ENCODE measurements around the gene RUNX1.
A peak's percentile ranks its signal among the peaks of the same experiment; 100 is the strongest.

RUNX1 gene

DNA sequence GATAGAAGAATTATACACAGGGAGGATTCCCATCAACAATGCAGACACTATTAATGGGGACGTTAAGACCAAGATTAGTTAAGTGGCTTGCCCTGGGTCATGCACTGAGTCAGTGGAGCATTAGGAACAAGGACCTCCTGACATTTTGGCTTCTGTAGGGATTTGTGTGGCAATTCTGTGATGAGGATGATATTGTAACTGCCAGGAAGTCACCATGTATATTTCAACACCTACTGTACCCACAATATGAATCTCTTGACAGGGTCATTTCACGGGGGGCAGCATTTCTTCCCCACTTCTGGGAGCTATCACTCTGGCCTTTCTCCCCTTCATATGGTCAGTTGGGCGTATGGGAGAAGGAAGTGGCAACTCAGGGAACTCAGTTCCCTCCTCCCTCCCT, 134.9 kb downstream of the RUNX1 start:
- DNase-seq (ENCODE audit: low read depth), result peak; percentile 60
- no peak overlapping the region for H3K4me3 ChIP-seq (ENCODE audit: low read depth, low read length)
- no peak for TF ChIP-seq POLR2A (IDR thresholded peaks at IDR 0.05; ENCODE audit: extremely low read depth, insufficient read length)
- TF ChIP-seq, protein P1, sequence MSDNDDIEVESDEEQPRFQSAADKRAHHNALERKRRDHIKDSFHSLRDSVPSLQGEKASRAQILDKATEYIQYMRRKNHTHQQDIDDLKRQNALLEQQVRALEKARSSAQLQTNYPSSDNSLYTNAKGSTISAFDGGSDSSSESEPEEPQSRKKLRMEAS (IDR thresholded peaks at IDR 0.05; ENCODE audit: low read depth, low read length), result no peak

DNA sequence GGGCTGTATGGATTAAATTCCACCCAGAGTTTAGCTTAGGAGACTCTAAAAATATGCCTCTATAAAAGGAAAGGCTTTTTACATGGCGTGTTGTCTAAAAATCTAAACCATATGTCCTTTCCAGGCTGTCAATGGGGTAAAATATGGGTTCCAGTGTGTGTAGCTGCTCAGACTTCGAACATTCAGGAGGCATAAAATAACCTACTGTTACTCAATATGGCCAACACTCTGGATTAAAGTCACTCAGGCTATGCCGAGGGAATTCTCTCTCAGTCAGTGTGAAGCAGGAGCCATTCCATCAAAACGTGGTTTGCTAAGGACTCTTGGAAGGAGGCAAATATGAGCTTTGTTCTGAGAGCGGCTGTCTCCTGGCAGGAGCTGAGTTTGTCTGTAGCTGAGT, 135.3 kb downstream of the RUNX1 start:
- no peak overlapping the region for H3K4me3 ChIP-seq (ENCODE audit: low read depth, low read length)
- DNase-seq (ENCODE audit: low read depth), result no peak
- TF ChIP-seq, protein P2, sequence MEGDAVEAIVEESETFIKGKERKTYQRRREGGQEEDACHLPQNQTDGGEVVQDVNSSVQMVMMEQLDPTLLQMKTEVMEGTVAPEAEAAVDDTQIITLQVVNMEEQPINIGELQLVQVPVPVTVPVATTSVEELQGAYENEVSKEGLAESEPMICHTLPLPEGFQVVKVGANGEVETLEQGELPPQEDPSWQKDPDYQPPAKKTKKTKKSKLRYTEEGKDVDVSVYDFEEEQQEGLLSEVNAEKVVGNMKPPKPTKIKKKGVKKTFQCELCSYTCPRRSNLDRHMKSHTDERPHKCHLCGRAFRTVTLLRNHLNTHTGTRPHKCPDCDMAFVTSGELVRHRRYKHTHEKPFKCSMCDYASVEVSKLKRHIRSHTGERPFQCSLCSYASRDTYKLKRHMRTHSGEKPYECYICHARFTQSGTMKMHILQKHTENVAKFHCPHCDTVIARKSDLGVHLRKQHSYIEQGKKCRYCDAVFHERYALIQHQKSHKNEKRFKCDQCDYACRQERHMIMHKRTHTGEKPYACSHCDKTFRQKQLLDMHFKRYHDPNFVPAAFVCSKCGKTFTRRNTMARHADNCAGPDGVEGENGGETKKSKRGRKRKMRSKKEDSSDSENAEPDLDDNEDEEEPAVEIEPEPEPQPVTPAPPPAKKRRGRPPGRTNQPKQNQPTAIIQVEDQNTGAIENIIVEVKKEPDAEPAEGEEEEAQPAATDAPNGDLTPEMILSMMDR (IDR thresholded peaks at IDR 0.05; ENCODE audit: low read depth, low read length), result no peak
- no peak for TF ChIP-seq POLR2A (IDR thresholded peaks at IDR 0.05; ENCODE audit: extremely low read depth, insufficient read length)
- TF ChIP-seq, protein P1 (IDR thresholded peaks at IDR 0.05; ENCODE audit: low read depth, low read length), result no peak

DNA sequence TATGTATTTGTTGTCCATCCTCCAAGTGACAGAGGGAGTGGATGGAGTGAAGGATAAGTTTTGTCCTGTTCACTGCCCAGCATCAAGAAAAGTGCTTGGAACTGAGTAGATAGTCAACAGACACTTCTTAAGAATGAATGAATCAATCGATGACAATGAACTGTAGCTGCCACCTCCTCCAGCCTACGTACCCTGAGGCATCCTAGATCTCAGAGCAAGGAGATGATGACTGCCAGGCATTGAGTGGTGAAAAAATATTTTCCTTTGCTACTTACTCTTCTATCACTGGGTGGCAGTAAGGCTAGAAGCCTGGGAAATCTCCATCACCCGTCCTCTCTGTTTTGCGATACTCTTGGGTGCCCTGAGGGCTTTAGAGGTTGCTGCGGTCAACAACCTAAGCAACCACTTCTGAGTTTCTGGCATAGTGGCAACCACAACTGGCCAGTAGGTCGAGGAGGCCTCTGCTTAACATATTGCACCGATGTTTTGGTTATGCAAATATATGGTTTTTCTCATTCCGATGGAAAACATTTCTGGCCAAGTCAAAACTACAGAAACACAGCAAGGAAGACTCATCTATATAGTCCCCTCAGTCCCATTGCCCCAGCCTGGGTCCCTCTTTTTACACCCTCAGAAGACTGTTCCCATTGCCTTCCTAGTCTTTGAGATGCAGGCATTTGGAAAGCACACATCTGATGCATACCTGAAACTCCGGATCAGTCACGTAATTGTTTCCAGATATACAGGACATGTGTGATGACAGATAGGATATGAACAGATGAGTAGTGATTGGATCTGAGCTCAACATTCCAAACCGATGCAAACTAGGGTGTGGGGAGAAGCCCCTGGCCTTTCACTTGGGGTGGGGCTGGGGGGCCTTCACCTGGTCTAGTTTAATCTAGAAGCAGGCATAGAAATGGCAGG, 136.8 kb downstream of the RUNX1 start:
- TF ChIP-seq POLR2A (IDR thresholded peaks at IDR 0.05; ENCODE audit: extremely low read depth, insufficient read length), result no peak
- TF ChIP-seq, protein P2 (IDR thresholded peaks at IDR 0.05; ENCODE audit: low read depth, low read length), result peak; percentile 30
- peak; percentile 88 for DNase-seq (ENCODE audit: low read depth)
- H3K4me3 ChIP-seq (ENCODE audit: low read depth, low read length), result no peak overlapping the region

DNA sequence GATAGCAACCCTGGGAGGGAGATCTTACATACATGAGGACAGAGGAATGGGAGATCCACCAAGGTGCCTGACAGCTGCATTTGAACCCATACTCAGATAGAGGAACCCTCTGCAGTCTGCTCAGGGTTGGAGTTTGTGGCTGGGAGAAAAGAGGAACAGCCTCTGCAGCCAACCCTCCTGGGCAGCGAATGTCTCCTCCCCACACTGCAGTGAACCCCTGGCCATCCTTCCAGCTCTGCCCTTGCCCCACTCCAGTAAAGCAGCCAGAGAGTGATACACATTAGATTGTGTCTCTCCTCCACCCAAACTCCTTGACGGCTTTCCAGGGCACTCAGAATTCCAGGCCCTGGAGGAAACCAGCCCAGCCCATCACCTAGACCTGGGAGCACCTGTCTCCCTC, 137.7 kb downstream of the RUNX1 start:
- DNase-seq (ENCODE audit: low read depth), result peak; percentile 79
- TF ChIP-seq, protein P1 (IDR thresholded peaks at IDR 0.05; ENCODE audit: low read depth, low read length), result no peak
- no peak for TF ChIP-seq POLR2A (IDR thresholded peaks at IDR 0.05; ENCODE audit: extremely low read depth, insufficient read length)
- TF ChIP-seq, protein P2 (IDR thresholded peaks at IDR 0.05; ENCODE audit: low read depth, low read length), result no peak
- TF ChIP-seq MYC (IDR thresholded peaks at IDR 0.05; ENCODE audit: low read depth, low read length), result no peak
- H3K4me3 ChIP-seq (ENCODE audit: low read depth, low read length), result no peak overlapping the region

DNA sequence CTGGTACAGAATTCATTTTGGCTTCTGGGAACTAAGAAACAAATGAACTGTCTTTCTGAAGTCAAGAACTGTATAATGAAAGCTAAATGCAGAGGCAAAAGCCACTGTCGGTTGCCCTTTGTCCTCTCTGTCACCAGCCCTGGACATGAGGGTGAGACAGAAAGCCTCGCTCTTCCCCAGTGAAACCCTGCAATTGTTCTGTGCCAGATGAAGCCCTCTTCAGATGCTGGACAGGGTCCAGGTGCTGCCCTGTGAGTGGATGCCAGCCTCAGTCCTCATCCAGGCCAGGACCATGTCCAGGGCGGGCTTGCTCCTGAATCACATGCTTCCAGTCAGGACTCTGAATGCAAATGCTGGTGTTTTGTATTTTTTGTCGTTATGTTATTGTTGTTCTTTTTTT, 138.7 kb downstream of the RUNX1 start:
- TF ChIP-seq, protein P2 (IDR thresholded peaks at IDR 0.05; ENCODE audit: low read depth, low read length), result no peak
- TF ChIP-seq POLR2A (IDR thresholded peaks at IDR 0.05; ENCODE audit: extremely low read depth, insufficient read length) (no peak), MYC (IDR thresholded peaks at IDR 0.05; ENCODE audit: low read depth, low read length) (no peak)
- TF ChIP-seq, protein P1 (IDR thresholded peaks at IDR 0.05; ENCODE audit: low read depth, low read length), result no peak
- no peak overlapping the region for H3K4me3 ChIP-seq (ENCODE audit: low read depth, low read length)
- DNase-seq (ENCODE audit: low read depth), result no peak

DNA sequence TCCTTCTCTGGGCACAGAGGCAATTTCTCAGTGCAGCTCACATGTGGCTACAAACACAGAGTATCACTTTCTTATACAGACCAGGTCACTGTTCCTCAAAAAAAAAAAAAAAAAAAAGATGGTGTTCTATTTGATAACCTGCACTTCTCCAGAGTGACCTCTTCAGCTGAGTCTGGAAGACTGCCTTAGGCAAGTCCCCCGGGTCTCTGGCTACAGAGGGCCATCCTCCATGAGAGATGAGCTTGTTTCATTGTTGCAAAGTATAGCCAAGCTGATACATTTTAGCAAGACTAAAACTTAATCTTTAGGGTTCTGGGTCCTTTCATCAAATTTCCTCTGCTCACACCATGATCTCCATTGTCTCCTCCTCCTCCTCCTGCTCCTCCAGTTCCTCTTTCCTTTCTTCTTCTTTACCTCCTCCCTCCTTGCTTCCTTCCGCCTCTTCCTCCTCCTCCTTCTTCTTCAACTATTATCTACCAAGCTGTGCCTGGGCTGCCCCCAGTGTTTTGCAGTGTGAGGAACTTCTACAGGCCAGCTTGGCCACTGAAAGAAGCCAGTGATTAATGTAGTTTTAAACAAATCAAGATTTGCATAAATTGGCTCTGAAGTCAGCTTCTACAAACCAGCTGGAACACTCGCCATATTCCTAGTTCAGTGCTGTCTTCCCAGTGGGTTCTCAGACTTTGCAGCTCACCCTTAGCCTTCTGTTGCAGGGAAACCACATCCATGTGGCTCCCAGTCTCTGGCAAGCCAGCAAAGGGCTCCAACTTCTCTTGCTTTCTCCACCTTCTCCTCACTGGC, 139.4 kb downstream of the RUNX1 start:
- peak; percentile 76 for DNase-seq (ENCODE audit: low read depth)
- peak overlapping the region; percentile 12 for H3K4me3 ChIP-seq (ENCODE audit: low read depth, low read length)
- TF ChIP-seq POLR2A (IDR thresholded peaks at IDR 0.05; ENCODE audit: extremely low read depth, insufficient read length), result no peak
- TF ChIP-seq, protein P1 (IDR thresholded peaks at IDR 0.05; ENCODE audit: low read depth, low read length), result no peak
